NB4 (cell line): ENCODE measurements around the gene PAIP2B.

ENCODE experiments used
- POLR2A ChIP-seq: IDR thresholded peaks from 2 replicates; pipeline ENCODE4 v1.6.1; 2011; ENCODE audit warnings: mild to moderate bottlenecking; ENCODE audit not compliant: insufficient read length; ENCODE audit errors: extremely low read depth
- TF ChIP-seq, protein P1 (sequence below): IDR thresholded peaks from one replicate; pipeline ENCODE4 v1.5.1; 2012; ENCODE audit warnings: low read depth, low read length

DNA sequence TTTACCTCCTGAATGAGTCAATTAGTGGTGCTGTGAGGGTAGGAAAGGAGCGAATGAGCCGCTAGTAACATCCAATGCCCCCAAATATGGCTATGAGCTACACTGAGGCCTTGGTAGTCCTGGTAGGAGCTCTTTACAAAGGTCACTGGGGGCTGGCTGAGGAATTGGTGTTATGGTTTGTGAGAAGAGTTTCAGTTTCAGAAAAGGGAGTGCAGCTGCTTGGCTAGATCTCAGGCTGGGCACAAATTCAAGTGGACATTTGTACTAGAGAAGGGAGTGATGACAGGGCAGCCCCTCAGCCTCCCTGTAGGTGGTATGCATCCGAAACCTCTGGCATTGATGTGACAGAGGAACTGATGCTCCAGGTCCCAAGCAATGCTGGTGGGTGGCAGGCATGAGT lies 13.9 kb upstream of the PAIP2B start:
- TF ChIP-seq, protein P1, sequence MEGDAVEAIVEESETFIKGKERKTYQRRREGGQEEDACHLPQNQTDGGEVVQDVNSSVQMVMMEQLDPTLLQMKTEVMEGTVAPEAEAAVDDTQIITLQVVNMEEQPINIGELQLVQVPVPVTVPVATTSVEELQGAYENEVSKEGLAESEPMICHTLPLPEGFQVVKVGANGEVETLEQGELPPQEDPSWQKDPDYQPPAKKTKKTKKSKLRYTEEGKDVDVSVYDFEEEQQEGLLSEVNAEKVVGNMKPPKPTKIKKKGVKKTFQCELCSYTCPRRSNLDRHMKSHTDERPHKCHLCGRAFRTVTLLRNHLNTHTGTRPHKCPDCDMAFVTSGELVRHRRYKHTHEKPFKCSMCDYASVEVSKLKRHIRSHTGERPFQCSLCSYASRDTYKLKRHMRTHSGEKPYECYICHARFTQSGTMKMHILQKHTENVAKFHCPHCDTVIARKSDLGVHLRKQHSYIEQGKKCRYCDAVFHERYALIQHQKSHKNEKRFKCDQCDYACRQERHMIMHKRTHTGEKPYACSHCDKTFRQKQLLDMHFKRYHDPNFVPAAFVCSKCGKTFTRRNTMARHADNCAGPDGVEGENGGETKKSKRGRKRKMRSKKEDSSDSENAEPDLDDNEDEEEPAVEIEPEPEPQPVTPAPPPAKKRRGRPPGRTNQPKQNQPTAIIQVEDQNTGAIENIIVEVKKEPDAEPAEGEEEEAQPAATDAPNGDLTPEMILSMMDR = no peak
- TF ChIP-seq POLR2A = no peak
